MCF 10A (cell line): Measurements from ENCODE around the gene ETS2. TPM values are rescaled to one million over a fixed set of nuclear protein-coding genes. Genes with fewer than 3 reads are reported as not detected.

ENCODE experiments used
- BruUV-seq: library from RNA; stranded (reverse); fragments of 400-500 nt; replicated peaks from 2 replicates; lab custom pipeline; 2021; lab: Mats Ljungman, UMichigan
- CTCF ChIA-PET: fragments of 300-600 bp; sonication (Branson Sonifier 250); formaldehyde crosslinking; extraction: SDS; loops from one replicate; lab custom pipeline; 2021; ENCODE audit warnings: antibody characterized with exemption, inconsistent platforms; lab: Yijun Ruan, JAX
- POLR2A ChIA-PET: fragments of 300-600, 350-650 bp; sonication (Branson Sonifier 250); formaldehyde crosslinking; extraction: SDS; loops from one replicate; lab custom pipeline; 2020; ENCODE audit warnings: antibody characterized with exemption, inconsistent platforms; lab: Yijun Ruan, JAX
- DNase-seq: peaks from one replicate; pipeline ENCODE4 v3.0.0-alpha.2; 2018; ENCODE audit not compliant: unreplicated experiment
- H3K27ac Mint-ChIP-seq: one replicate; pipeline ENCODE4 v1.8.0; 2022; ENCODE audit warnings: mild to moderate bottlenecking, low read depth, mixed read lengths; ENCODE audit not compliant: unreplicated experiment
- H3K27me3 Mint-ChIP-seq: one replicate; pipeline ENCODE4 v1.8.0; 2022; ENCODE audit warnings: mixed read lengths; ENCODE audit not compliant: insufficient read depth, unreplicated experiment
- H3K36me3 Mint-ChIP-seq: one replicate; pipeline ENCODE4 v1.8.0; 2022; ENCODE audit warnings: mild to moderate bottlenecking, moderate library complexity, mixed read lengths; ENCODE audit not compliant: insufficient read depth, unreplicated experiment
- H3K4me1 Mint-ChIP-seq: one replicate; pipeline ENCODE4 v1.8.0; 2022; ENCODE audit warnings: mixed read lengths; ENCODE audit not compliant: insufficient read depth, unreplicated experiment
- H3K4me3 Mint-ChIP-seq: one replicate; pipeline ENCODE4 v1.8.0; 2022; ENCODE audit warnings: mild to moderate bottlenecking, moderate library complexity, mixed read lengths; ENCODE audit not compliant: unreplicated experiment
- H3K9me3 Mint-ChIP-seq: one replicate; pipeline ENCODE4 v1.8.0; 2022; ENCODE audit warnings: mixed read lengths; ENCODE audit not compliant: unreplicated experiment
- CTCF ChIP-seq: fragments of 200-600 bp; IDR thresholded peaks from one replicate; pipeline ENCODE4 v1.8.0; 2022; ENCODE audit warnings: antibody characterized with exemption, mild to moderate bottlenecking; ENCODE audit not compliant: unreplicated experiment
- intact Hi-C: fragments of 100-400 bp; cut with micrococcal nuclease; formaldehyde crosslinking; loops from 2 replicates; pipeline ENCODE4 v1.14.1; 2022
- total RNA-seq: library from RNA; stranded (reverse); gene quantifications from 2 replicates; pipeline ENCODE4 v1.2.3, GENCODE V29; 2022

ETS2 gene
- total RNA-seq, 1 experiment from 2014 or later = 109 TPM

GRCh38 chr21:38800924-38801744 is 4.6 kb upstream of the ETS2 start:
- Mint-ChIP-seq H3K36me3 (peaks cover 2% of the 10 kb centered on the region), H3K27me3 (no peaks in the 10 kb centered on the region), H3K4me3 (no peak overlapping the region), H3K9me3 (no peaks in the 10 kb centered on the region), H3K27ac (peak overlapping the region; percentile 76), H3K4me1 (peaks cover 42% of the 10 kb centered on the region)
- CTCF ChIA-PET = interaction anchor here (1.0 kb wide), 1 partner anchor 66 kb away, joined by 3 read pairs; no protein-coding TSS in a partner anchor
- no peak for DNase-seq
- intact Hi-C loops = loop anchor here (10.0 kb wide), 1 partner anchor 136 kb away; no protein-coding TSS in a partner anchor
- BruUV-seq = no TSS peak
- no peak for TF ChIP-seq CTCF
- POLR2A ChIA-PET = interaction anchor here (0.6 to 11.6 kb wide), 7 partner anchors 9 to 80 kb away, joined by 3 to 107 read pairs (median 4); no protein-coding TSS in a partner anchor

- ChIA-PET POLR2A (interaction anchor here (0.9 to 11.6 kb wide), 10 partner anchors 8 to 381 kb away, joined by 3 to 107 read pairs (median 3); partner anchors contain the start of gene PSMG1), CTCF (interaction anchor here (1.0 to 1.4 kb wide), 4 partner anchors 14 to 379 kb away, joined by 3 to 4 read pairs (median 4); no protein-coding TSS in a partner anchor)
- intact Hi-C loops = loop anchor here (10.0 kb wide), 1 partner anchor 138 kb away; no protein-coding TSS in a partner anchor
- peaks cover 10% of the 10 kb centered on the region for H3K36me3 Mint-ChIP-seq
- TF ChIP-seq CTCF = no peak
- DNase-seq = no peak
- H3K27ac Mint-ChIP-seq = peak overlapping the region; percentile 76
- H3K4me1 Mint-ChIP-seq = peaks cover 33% of the 10 kb centered on the region
- no peaks in the 10 kb centered on the region for H3K9me3 Mint-ChIP-seq
- BruUV-seq = no TSS peak
- H3K4me3 Mint-ChIP-seq = no peak overlapping the region
- H3K27me3 Mint-ChIP-seq = no peaks in the 10 kb centered on the region
Measured at GRCh38 chr21:38802050-38803026, 3.4 kb upstream of the ETS2 start.

- ChIA-PET POLR2A (interaction anchor here (0.9 to 11.6 kb wide), 10 partner anchors 17 to 380 kb away, joined by 3 to 188 read pairs (median 3); partner anchors contain the start of gene PSMG1), CTCF (interaction anchor here (0.7 to 1.4 kb wide), 6 partner anchors 13 to 378 kb away, joined by 3 to 4 read pairs (median 4); no protein-coding TSS in a partner anchor)
- no peaks in the 10 kb centered on the region for H3K9me3 Mint-ChIP-seq
- no peak for DNase-seq
- H3K27ac Mint-ChIP-seq = no peak overlapping the region
- H3K36me3 Mint-ChIP-seq = peaks cover 18% of the 10 kb centered on the region
- BruUV-seq = no TSS peak
- no peak overlapping the region for H3K4me3 Mint-ChIP-seq
- intact Hi-C loops = loop anchor here (10.0 kb wide), 1 partner anchor 138 kb away; no protein-coding TSS in a partner anchor
- H3K27me3 Mint-ChIP-seq = no peaks in the 10 kb centered on the region
- H3K4me1 Mint-ChIP-seq = peaks cover 29% of the 10 kb centered on the region
- no peak for TF ChIP-seq CTCF
Measured at GRCh38 chr21:38803075-38803660, 2.6 kb upstream of the ETS2 start.
